ENCODE data around the gene ZBTB46. TPM values are rescaled to one million over a fixed set of nuclear protein-coding genes. Genes with fewer than 3 reads are reported as not detected.

ZBTB46 gene
- total and polyA plus RNA-seq, 2 donors (not counting 1 experiment from before 2014, with no cell fraction given) = 0.96 to 4.5 TPM

GRCh38 chr20:63765082-63765873 lies 65.8 kb downstream of the ZBTB46 start:
- no peak overlapping the region for H3K27ac ChIP-seq (ENCODE audit: insufficient read depth, low read length)
- H3K79me2 ChIP-seq (ENCODE audit: control insufficient read depth, insufficient read depth, low read length) = no peaks in the 10 kb centered on the region
- H3K27me3 ChIP-seq (ENCODE audit: control insufficient read depth, insufficient read depth, low read length) = no peaks in the 10 kb centered on the region
- no peak overlapping the region for H3K4me3 ChIP-seq (replicated peaks in 1 of 4; ENCODE audit: control extremely low read depth in 1 of 4, insufficient read depth in 1 of 4, low read depth in 3 of 4, low read length in 4 of 4)
- H3K36me3 ChIP-seq (ENCODE audit: control insufficient read depth, insufficient read depth, low read length) = no peaks in the 10 kb centered on the region
- no peak for DNase-seq (ENCODE audit: low read depth in 2 of 2)
- no peak overlapping the region for H3K9ac ChIP-seq (ENCODE audit: insufficient read depth, low read length)
- H3K9me3 ChIP-seq (ENCODE audit: control insufficient read depth, insufficient read depth, low read depth, low read length) = no peaks in the 10 kb centered on the region
- H4K20me1 ChIP-seq (ENCODE audit: control insufficient read depth, extremely low read depth, insufficient read depth, low read length) = no peaks in the 10 kb centered on the region
- TF ChIP-seq CTCF (conservative IDR thresholded peaks at IDR 0.05 in 1 of 2, IDR thresholded peaks at IDR 0.05 in 1 of 2; ENCODE audit: low read depth in 1 of 2, low read length in 2 of 2) = no peak
- no peak for TF ChIP-seq EZH2 (IDR thresholded peaks at IDR 0.05; ENCODE audit: low read length, missing control alignments)
- no peaks in the 10 kb centered on the region for H3K4me1 ChIP-seq (ENCODE audit: control insufficient read depth, extremely low read depth, insufficient read depth, low read length)
- H2AFZ ChIP-seq (ENCODE audit: low read length) = no peak overlapping the region
- H3K4me2 ChIP-seq (ENCODE audit: extremely low read depth, insufficient read depth, low read length) = no peak overlapping the region

GRCh38 chr20:63759377-63759901 lies 71.6 kb downstream of the ZBTB46 start:
- TF ChIP-seq EZH2 (IDR thresholded peaks at IDR 0.05; ENCODE audit: low read length, missing control alignments) (no peak), CTCF (conservative IDR thresholded peaks at IDR 0.05 in 1 of 2, IDR thresholded peaks at IDR 0.05 in 1 of 2; ENCODE audit: low read depth in 1 of 2, low read length in 2 of 2) (no peak)
- Histone ChIP-seq H3K9ac (ENCODE audit: insufficient read depth, low read length) (no peak overlapping the region), H3K27ac (ENCODE audit: insufficient read depth, low read length) (no peak overlapping the region), H3K4me2 (ENCODE audit: extremely low read depth, insufficient read depth, low read length) (no peak overlapping the region), H3K4me3 (replicated peaks in 1 of 4; ENCODE audit: control extremely low read depth in 1 of 4, insufficient read depth in 1 of 4, low read depth in 3 of 4, low read length in 4 of 4) (no peak overlapping the region), H3K27me3 (ENCODE audit: control insufficient read depth, insufficient read depth, low read length) (no peaks in the 10 kb centered on the region), H2AFZ (ENCODE audit: low read length) (no peak overlapping the region), H3K9me3 (ENCODE audit: control insufficient read depth, insufficient read depth, low read depth, low read length) (no peaks in the 10 kb centered on the region), H3K79me2 (ENCODE audit: control insufficient read depth, insufficient read depth, low read length) (no peaks in the 10 kb centered on the region), H3K4me1 (ENCODE audit: control insufficient read depth, extremely low read depth, insufficient read depth, low read length) (no peaks in the 10 kb centered on the region), H4K20me1 (ENCODE audit: control insufficient read depth, extremely low read depth, insufficient read depth, low read length) (no peaks in the 10 kb centered on the region), H3K36me3 (ENCODE audit: control insufficient read depth, insufficient read depth, low read length) (no peaks in the 10 kb centered on the region)
- DNase-seq (ENCODE audit: low read depth in 2 of 2) = no peak

- Histone ChIP-seq H3K36me3 (ENCODE audit: control insufficient read depth, insufficient read depth, low read length) (no peaks in the 10 kb centered on the region), H3K9me3 (ENCODE audit: control insufficient read depth, insufficient read depth, low read depth, low read length) (no peaks in the 10 kb centered on the region), H3K79me2 (ENCODE audit: control insufficient read depth, insufficient read depth, low read length) (no peaks in the 10 kb centered on the region), H3K4me2 (ENCODE audit: extremely low read depth, insufficient read depth, low read length) (no peak overlapping the region), H3K4me1 (ENCODE audit: control insufficient read depth, extremely low read depth, insufficient read depth, low read length) (no peaks in the 10 kb centered on the region), H3K9ac (ENCODE audit: insufficient read depth, low read length) (no peak overlapping the region), H3K4me3 (replicated peaks in 1 of 4; ENCODE audit: control extremely low read depth in 1 of 4, insufficient read depth in 1 of 4, low read depth in 3 of 4, low read length in 4 of 4) (no peak overlapping the region), H3K27ac (ENCODE audit: insufficient read depth, low read length) (no peak overlapping the region), H4K20me1 (ENCODE audit: control insufficient read depth, extremely low read depth, insufficient read depth, low read length) (no peaks in the 10 kb centered on the region), H2AFZ (ENCODE audit: low read length) (no peak overlapping the region), H3K27me3 (ENCODE audit: control insufficient read depth, insufficient read depth, low read length) (no peaks in the 10 kb centered on the region)
- no peak for DNase-seq (ENCODE audit: low read depth in 2 of 2)
- TF ChIP-seq EZH2 (IDR thresholded peaks at IDR 0.05; ENCODE audit: low read length, missing control alignments) = no peak
- no peak for TF ChIP-seq CTCF (conservative IDR thresholded peaks at IDR 0.05 in 1 of 2, IDR thresholded peaks at IDR 0.05 in 1 of 2; ENCODE audit: low read depth in 1 of 2, low read length in 2 of 2)
Measured at GRCh38 chr20:63758152-63758551, 72.9 kb downstream of the ZBTB46 start.
